Measurements from ENCODE around the gene SLC49A3. TPM values are rescaled to one million over a fixed set of nuclear protein-coding genes. Genes with fewer than 3 reads are reported as not detected.

SLC49A3 gene
- total and polyA plus RNA-seq, 2 of the 13 experiments (the other 11 are each of a cell fraction or from before 2014, with no cell fraction given) = 0.07 to 0.17 TPM

DNA sequence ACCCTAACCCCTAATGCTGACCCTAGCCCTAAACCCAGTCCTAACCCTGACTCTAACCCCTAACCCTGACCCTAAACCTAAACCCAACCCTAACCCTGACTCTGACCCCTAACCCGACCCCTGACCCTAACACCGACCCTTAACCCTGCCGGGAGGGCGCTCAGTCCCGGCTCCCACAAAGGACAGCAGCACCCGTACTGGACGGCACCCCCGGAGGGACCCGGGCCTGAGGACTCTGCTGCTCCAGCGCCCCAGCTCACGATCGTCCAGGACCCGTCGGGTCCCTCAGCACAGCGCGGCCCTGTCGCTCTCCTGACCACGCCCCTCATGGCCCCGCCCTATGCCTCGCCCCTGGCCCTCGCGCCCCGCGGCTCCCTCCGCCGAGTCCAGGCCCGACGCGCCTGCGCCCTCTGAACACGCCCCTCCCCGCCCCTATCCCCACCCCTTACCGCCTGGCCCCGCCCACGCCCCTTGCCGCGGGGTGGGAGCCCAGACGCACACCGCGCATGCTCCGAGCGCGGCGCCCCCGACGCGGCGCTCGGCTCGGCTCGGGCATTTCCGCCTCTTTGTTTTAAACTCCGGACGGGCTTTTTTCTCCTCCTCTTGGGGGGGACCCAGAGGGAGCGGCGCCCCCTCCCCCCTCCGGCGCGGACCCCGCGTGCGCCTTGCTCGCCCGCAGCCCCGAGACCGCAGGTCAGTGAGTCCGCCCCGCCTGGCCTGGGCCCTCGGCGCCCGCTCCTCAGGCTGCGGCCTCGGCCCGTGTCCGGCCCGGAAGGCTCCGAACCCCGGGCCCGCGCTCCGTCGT is 16.5 kb upstream of the SLC49A3 start, which contains the start of gene PCGF3 (continued):
- TF ChIP-seq NFIB (CRISPR knock-in tag; IDR thresholded peaks at IDR 0.05; ENCODE audit: borderline replicate concordance) (no peak), FLYWCH1 (CRISPR knock-in tag; IDR thresholded peaks at IDR 0.05) (0 out of 2 replicates have a peak, but pooled peaks have one; percentile 58), CENPX (CRISPR knock-in tag; IDR thresholded peaks at IDR 0.05) (no peak), SMC3 (IDR thresholded peaks at IDR 0.05; ENCODE audit: low read length) (no peak), POGK (CRISPR knock-in tag; conservative IDR thresholded peaks at IDR 0.05) (peak; percentile 54; the same call in 1 of the 2 replicates), ZNF800 (CRISPR knock-in tag; IDR thresholded peaks at IDR 0.05) (no peak), ZIK1 (CRISPR knock-in tag; IDR thresholded peaks at IDR 0.05; ENCODE audit: borderline replicate concordance, low read depth) (peak; percentile 24; the same call in 1 of the 2 replicates), KDM5A (IDR thresholded peaks at IDR 0.05; ENCODE audit: borderline replicate concordance, low read length) (peak; percentile 53; the same call in 1 of the 2 replicates), PPARG (CRISPR knock-in tag; conservative IDR thresholded peaks at IDR 0.05) (no peak), NFKB2 (CRISPR knock-in tag; IDR thresholded peaks at IDR 0.05; ENCODE audit: borderline replicate concordance) (no peak), ZBTB7A (CRISPR knock-in tag; IDR thresholded peaks at IDR 0.05) (no peak), ZBTB43 (CRISPR knock-in tag; conservative IDR thresholded peaks at IDR 0.05) (no peak), HOXD1 (CRISPR knock-in tag; IDR thresholded peaks at IDR 0.05) (no peak), BCL3 (CRISPR knock-in tag; IDR thresholded peaks at IDR 0.05) (peak; percentile 56; the same call in 1 of the 2 replicates), ZNF616 (CRISPR knock-in tag; IDR thresholded peaks at IDR 0.05; ENCODE audit: low read depth) (peak; percentile 64; the same call in 1 of the 2 replicates), ZNF724P (CRISPR knock-in tag; IDR thresholded peaks at IDR 0.05; ENCODE audit: borderline replicate concordance) (no peak)
- TF ChIP-seq, protein P1, sequence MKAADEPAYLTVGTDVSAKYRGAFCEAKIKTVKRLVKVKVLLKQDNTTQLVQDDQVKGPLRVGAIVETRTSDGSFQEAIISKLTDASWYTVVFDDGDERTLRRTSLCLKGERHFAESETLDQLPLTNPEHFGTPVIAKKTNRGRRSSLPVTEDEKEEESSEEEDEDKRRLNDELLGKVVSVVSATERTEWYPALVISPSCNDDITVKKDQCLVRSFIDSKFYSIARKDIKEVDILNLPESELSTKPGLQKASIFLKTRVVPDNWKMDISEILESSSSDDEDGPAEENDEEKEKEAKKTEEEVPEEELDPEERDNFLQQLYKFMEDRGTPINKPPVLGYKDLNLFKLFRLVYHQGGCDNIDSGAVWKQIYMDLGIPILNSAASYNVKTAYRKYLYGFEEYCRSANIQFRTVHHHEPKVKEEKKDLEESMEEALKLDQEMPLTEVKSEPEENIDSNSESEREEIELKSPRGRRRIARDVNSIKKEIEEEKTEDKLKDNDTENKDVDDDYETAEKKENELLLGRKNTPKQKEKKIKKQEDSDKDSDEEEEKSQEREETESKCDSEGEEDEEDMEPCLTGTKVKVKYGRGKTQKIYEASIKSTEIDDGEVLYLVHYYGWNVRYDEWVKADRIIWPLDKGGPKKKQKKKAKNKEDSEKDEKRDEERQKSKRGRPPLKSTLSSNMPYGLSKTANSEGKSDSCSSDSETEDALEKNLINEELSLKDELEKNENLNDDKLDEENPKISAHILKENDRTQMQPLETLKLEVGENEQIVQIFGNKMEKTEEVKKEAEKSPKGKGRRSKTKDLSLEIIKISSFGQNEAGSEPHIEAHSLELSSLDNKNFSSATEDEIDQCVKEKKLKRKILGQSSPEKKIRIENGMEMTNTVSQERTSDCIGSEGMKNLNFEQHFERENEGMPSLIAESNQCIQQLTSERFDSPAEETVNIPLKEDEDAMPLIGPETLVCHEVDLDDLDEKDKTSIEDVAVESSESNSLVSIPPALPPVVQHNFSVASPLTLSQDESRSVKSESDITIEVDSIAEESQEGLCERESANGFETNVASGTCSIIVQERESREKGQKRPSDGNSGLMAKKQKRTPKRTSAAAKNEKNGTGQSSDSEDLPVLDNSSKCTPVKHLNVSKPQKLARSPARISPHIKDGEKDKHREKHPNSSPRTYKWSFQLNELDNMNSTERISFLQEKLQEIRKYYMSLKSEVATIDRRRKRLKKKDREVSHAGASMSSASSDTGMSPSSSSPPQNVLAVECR (CRISPR knock-in tag; IDR thresholded peaks at IDR 0.05; ENCODE audit: borderline replicate concordance) = peak; percentile 62; the same call in 1 of the 2 replicates
